ENCODE results near the gene ADPRS.

- no peak for TF ChIP-seq CTCF (conservative IDR thresholded peaks at IDR 0.05 in 1 of 2, IDR thresholded peaks at IDR 0.05 in 1 of 2; ENCODE audit: low read depth in 1 of 2, low read length in 2 of 2)
- TF ChIP-seq EZH2 (IDR thresholded peaks at IDR 0.05; ENCODE audit: low read length, missing control alignments) = no peak
Measured at GRCh38 chr1:36095760-36096405, 7.2 kb downstream of the ADPRS start.
